Prostate gland (tissue), 2 donors: ENCODE measurements around the gene RYR2. TPM values are rescaled to one million over a fixed set of nuclear protein-coding genes. Genes with fewer than 3 reads are reported as not detected.

ENCODE experiments used
- DNase-seq: peaks from one replicate; pipeline ENCODE4 v3.0.0-alpha.2; 2019; ENCODE audit warnings: low spot score
- H3K27ac ChIP-seq, 2 donors: fragments of 200-600 bp; sonication (generic); 2 replicates each; pipeline ENCODE4 v1.5.1; 2017 to 2019
- H3K27me3 ChIP-seq: fragments of 200-600 bp; sonication (generic); replicated peaks from 2 replicates; pipeline ENCODE4 v1.5.1; 2019; ENCODE audit not compliant: insufficient read depth
- H3K36me3 ChIP-seq, 2 donors: fragments of 200-600 bp; sonication (generic); 1 replicate in 1 of 2; 2 replicates in 1 of 2; pipeline versions ENCODE4 v1.5.1 to v1.8.1; 2017 to 2019
- H3K4me1 ChIP-seq: fragments of 200-600 bp; sonication (generic); replicated peaks from 2 replicates; pipeline ENCODE4 v1.5.1; 2019
- H3K4me3 ChIP-seq, 2 donors: fragments of 200-600 bp; sonication (generic); 2 replicates each; pipeline ENCODE4 v1.5.1; 2017 to 2019
- H3K9me3 ChIP-seq: fragments of 200-600 bp; sonication (generic); 2 replicates; pipeline ENCODE4 v1.5.1; 2017
- CTCF ChIP-seq, 4 experiments: fragments of 200-600 bp in 2 of 4; fragments of 450-650 bp in 2 of 4; sonication (generic) in 2 of 4; IDR thresholded peaks; 1 replicate in 3 of 4; 2 replicates in 1 of 4; pipeline ENCODE4 v1.5.1; 2016 to 2019; ENCODE audit warnings: antibody characterized with exemption in 4 of 4, mild to moderate bottlenecking in 2 of 4, moderate library complexity in 2 of 4
- POLR2A ChIP-seq: fragments of 450-650 bp; IDR thresholded peaks from one replicate; pipeline ENCODE4 v1.6.1; 2016; ENCODE audit warnings: antibody characterized with exemption, mild to moderate bottlenecking
- POLR2AphosphoS5 ChIP-seq: sonication (generic); formaldehyde crosslinking; IDR thresholded peaks from one replicate; pipeline ENCODE4 v1.6.1; 2017; ENCODE audit warnings: antibody characterized with exemption
- WGBS: methylation state at CpG from one replicate; pipeline ENCODE4 v1.1.5; 2018; 5-methylcytosine and 5-hydroxymethylcytosine counted together
- intact Hi-C: fragments of 100-400 bp; cut with DNase I; formaldehyde crosslinking; loops from one replicate; pipeline ENCODE4 v1.14.2; 2022
- total RNA-seq, 2 donors: library from RNA; depleted of rRNA; stranded (reverse); fragments of >200 nt; gene quantifications; one replicate each; pipeline ENCODE4 v1.1.0, GENCODE V29; 2016

Gene RYR2
- total RNA-seq, 2 donors from 2014 or later = 2.9 to 6.7 TPM

- Histone ChIP-seq H3K4me1 (no peaks in the 10 kb centered on the region), H3K27ac (no peak overlapping the region), H3K27me3 (no peaks in the 10 kb centered on the region), H3K4me3 (no peak overlapping the region), H3K9me3 (no peaks in the 10 kb centered on the region), H3K36me3 (no peaks in the 10 kb centered on the region)
- WGBS = 93% methylated on average over 4 of the region's 4 CpGs
- DNase-seq = no peak
- TF ChIP-seq POLR2AphosphoS5 (no peak), POLR2A (no peak), CTCF (IDR thresholded peaks at IDR 0.05) (no peak)
- intact Hi-C loops = no loop called here
Measured at GRCh38 chr1:237527761-237528160, 485.8 kb downstream of the RYR2 start.

GRCh38 chr1:237528545-237528944 lies 486.6 kb downstream of the RYR2 start:
- TF ChIP-seq POLR2AphosphoS5 = no peak
- no peak for TF ChIP-seq POLR2A
- TF ChIP-seq CTCF (IDR thresholded peaks at IDR 0.05) = no peak
- DNase-seq = no peak
- WGBS = 50% methylated on average over 2 of the region's 2 CpGs
- Histone ChIP-seq H3K27ac (no peak overlapping the region), H3K9me3 (no peaks in the 10 kb centered on the region), H3K36me3 (no peaks in the 10 kb centered on the region), H3K27me3 (no peaks in the 10 kb centered on the region), H3K4me3 (no peak overlapping the region), H3K4me1 (no peaks in the 10 kb centered on the region)
- intact Hi-C loops = no loop called here

DNA sequence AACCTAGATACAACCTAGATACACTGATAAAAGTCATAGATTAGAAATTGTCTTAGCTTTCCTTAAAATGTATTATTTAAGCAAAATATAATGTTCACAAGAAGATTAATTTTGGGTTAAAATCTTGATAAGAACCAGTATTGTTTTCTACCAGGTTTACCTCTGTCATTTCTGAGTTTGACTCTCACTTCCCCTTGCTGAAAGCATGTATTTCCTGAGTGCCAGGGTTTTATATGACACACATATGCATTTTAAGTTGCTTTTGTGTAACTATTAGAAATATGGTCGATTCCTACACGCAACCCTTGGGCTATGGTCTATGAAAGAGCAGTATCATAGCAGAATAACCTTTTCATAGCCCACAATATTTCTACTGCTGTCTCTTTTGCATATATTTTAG lies 497.1 kb downstream of the RYR2 start:
- Histone ChIP-seq H3K36me3 (no peaks in the 10 kb centered on the region), H3K4me3 (no peak overlapping the region), H3K9me3 (no peaks in the 10 kb centered on the region), H3K27me3 (no peaks in the 10 kb centered on the region), H3K4me1 (no peaks in the 10 kb centered on the region), H3K27ac (no peak overlapping the region)
- intact Hi-C loops = no loop called here
- no peak for TF ChIP-seq CTCF (IDR thresholded peaks at IDR 0.05)
- TF ChIP-seq POLR2A = no peak
- TF ChIP-seq POLR2AphosphoS5 = no peak
- DNase-seq = no peak
- WGBS = 97% methylated on average over 2 of the region's 2 CpGs

DNA sequence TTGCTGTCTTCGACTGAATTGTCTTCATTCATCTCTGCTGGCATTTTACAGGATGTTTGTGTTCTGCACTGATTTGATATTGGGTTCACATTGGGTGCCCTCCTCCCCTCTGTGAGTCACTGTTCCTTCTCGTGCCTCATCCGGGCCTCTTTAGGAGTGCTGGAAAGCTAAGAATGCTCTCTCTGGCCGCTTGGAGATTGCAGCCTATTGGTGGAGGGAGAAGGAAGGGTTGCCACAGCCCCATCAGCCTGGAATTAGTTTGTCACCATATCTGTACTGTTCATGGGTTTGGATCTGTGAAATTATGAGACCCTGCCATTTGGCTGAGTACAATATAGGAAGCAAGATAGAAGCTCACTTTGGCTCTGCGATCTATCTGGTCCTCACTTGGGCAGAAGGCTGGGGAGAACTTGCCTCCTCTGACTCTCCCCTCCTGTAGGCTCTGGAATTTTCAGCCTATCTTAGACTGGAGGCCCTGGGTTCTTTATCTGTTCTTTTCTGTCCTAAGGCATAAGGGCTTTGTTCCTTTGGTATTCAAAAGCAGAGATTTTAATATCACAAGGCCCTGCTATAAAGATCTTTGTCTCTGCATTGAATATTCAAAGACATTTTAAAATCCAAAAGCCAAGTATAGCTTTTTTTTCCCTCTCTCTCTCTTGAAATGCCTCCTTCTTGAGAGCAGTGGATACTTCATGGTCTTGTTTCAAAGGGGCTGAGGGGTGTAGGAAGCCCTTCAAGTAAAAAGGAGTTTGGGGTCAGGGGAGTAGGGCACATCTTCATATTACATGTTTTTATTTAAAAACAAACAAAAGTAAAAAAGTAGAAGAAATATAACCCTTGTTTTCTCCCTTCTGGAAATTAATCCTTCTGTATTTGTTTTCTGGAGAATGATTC lies 500.8 kb downstream of the RYR2 start:
- intact Hi-C loops = no loop called here

More for the DNA sequence above, 500.8 kb downstream of the RYR2 start:
- H3K27ac ChIP-seq = no peak overlapping the region
- no peak overlapping the region for H3K4me3 ChIP-seq
- TF ChIP-seq CTCF (IDR thresholded peaks at IDR 0.05) (no peak), POLR2AphosphoS5 (no peak), POLR2A (no peak)
- H3K9me3 ChIP-seq = no peaks in the 10 kb centered on the region
- H3K36me3 ChIP-seq = no peaks in the 10 kb centered on the region
- H3K4me1 ChIP-seq = no peaks in the 10 kb centered on the region
- no peaks in the 10 kb centered on the region for H3K27me3 ChIP-seq
- no peak for DNase-seq
- WGBS = 52% methylated on average over 5 of the region's 5 CpGs
